Measurements from ENCODE around the gene DPP10. TPM values are rescaled to one million over a fixed set of nuclear protein-coding genes. Genes with fewer than 3 reads are reported as not detected.
"Not testable (repeated sequence)": the region's sequence is repeated elsewhere in the genome, so short reads cannot be mapped to it uniquely, and the experiment has no call there.

DPP10 gene
- total RNA-seq, 1 experiment from 2014 or later = 0.61 TPM

GRCh38 chr2:115384399-115384798 is 942.0 kb downstream of the DPP10 start:
- in situ Hi-C loops (cut with HindIII; ENCODE audit: low pct_unique_long_range_greater_than_20kb, low sequenced_read_pairs) = no loop called here
- DNase-seq (ENCODE audit: low read depth) = no peak

- in situ Hi-C loops (cut with HindIII; ENCODE audit: low pct_unique_long_range_greater_than_20kb, low sequenced_read_pairs) = no loop called here
These were observed 944.0 kb downstream of the DPP10 start for GRCh38 chr2:115386465-115386864.

GRCh38 chr2:115389024-115389423 is 946.6 kb downstream of the DPP10 start:
- in situ Hi-C loops (cut with HindIII; ENCODE audit: low pct_unique_long_range_greater_than_20kb, low sequenced_read_pairs) = no loop called here
- no peak for DNase-seq (ENCODE audit: low read depth)

More at GRCh38 chr2:115386465-115386864, 944.0 kb downstream of the DPP10 start:
- no peak for DNase-seq (ENCODE audit: low read depth)

GRCh38 chr2:115389898-115390565 is 947.6 kb downstream of the DPP10 start:
- DNase-seq (ENCODE audit: low read depth) = no peak
- in situ Hi-C loops (cut with HindIII; ENCODE audit: low pct_unique_long_range_greater_than_20kb, low sequenced_read_pairs) = no loop called here

GRCh38 chr2:115396579-115396978 is 954.1 kb downstream of the DPP10 start:
- DNase-seq (ENCODE audit: low read depth) = no peak
- in situ Hi-C loops (cut with HindIII; ENCODE audit: low pct_unique_long_range_greater_than_20kb, low sequenced_read_pairs) = no loop called here

- DNase-seq (ENCODE audit: low read depth) = no peak
- in situ Hi-C loops (cut with HindIII; ENCODE audit: low pct_unique_long_range_greater_than_20kb, low sequenced_read_pairs) = no loop called here
These were observed 958.5 kb downstream of the DPP10 start for GRCh38 chr2:115400940-115401339.

- DNase-seq (ENCODE audit: low read depth) = no peak
- in situ Hi-C loops (cut with HindIII; ENCODE audit: low pct_unique_long_range_greater_than_20kb, low sequenced_read_pairs) = no loop called here
These were observed 970.1 kb downstream of the DPP10 start for GRCh38 chr2:115412501-115412900.

- in situ Hi-C loops (cut with HindIII; ENCODE audit: low pct_unique_long_range_greater_than_20kb, low sequenced_read_pairs) = no loop called here
- no peak for DNase-seq (ENCODE audit: low read depth)
These were observed 971.4 kb downstream of the DPP10 start for GRCh38 chr2:115413791-115414190.

GRCh38 chr2:115414466-115414865 is 972.0 kb downstream of the DPP10 start:
- DNase-seq (ENCODE audit: low read depth) = no peak
- in situ Hi-C loops (cut with HindIII; ENCODE audit: low pct_unique_long_range_greater_than_20kb, low sequenced_read_pairs) = no loop called here

GRCh38 chr2:115422004-115422634 is 979.7 kb downstream of the DPP10 start:
- in situ Hi-C loops (cut with HindIII; ENCODE audit: low pct_unique_long_range_greater_than_20kb, low sequenced_read_pairs) = no loop called here
- DNase-seq (ENCODE audit: low read depth) = no peak

GRCh38 chr2:115427436-115427835 is 985.0 kb downstream of the DPP10 start:
- DNase-seq (ENCODE audit: low read depth) = no peak
- in situ Hi-C loops (cut with HindIII; ENCODE audit: low pct_unique_long_range_greater_than_20kb, low sequenced_read_pairs) = no loop called here

GRCh38 chr2:115440746-115441145 is 998.3 kb downstream of the DPP10 start:
- in situ Hi-C loops (cut with HindIII; ENCODE audit: low pct_unique_long_range_greater_than_20kb, low sequenced_read_pairs); DNase-seq (ENCODE audit: low read depth): not testable (repeated sequence)

GRCh38 chr2:115443539-115444185 is 1001.2 kb downstream of the DPP10 start:
- no peak for DNase-seq (ENCODE audit: low read depth)
- in situ Hi-C loops (cut with HindIII; ENCODE audit: low pct_unique_long_range_greater_than_20kb, low sequenced_read_pairs) = no loop called here

GRCh38 chr2:115460008-115460407 is 1017.6 kb downstream of the DPP10 start:
- in situ Hi-C loops (cut with HindIII; ENCODE audit: low pct_unique_long_range_greater_than_20kb, low sequenced_read_pairs) = no loop called here
- DNase-seq (ENCODE audit: low read depth) = no peak

- in situ Hi-C loops (cut with HindIII; ENCODE audit: low pct_unique_long_range_greater_than_20kb, low sequenced_read_pairs) = no loop called here
- DNase-seq (ENCODE audit: low read depth) = no peak
These were observed 1038.3 kb downstream of the DPP10 start for GRCh38 chr2:115480741-115481140.

GRCh38 chr2:115481842-115482241 is 1039.4 kb downstream of the DPP10 start:
- in situ Hi-C loops (cut with HindIII; ENCODE audit: low pct_unique_long_range_greater_than_20kb, low sequenced_read_pairs) = no loop called here
- DNase-seq (ENCODE audit: low read depth) = no peak

GRCh38 chr2:115483666-115484065 is 1041.2 kb downstream of the DPP10 start:
- in situ Hi-C loops (cut with HindIII; ENCODE audit: low pct_unique_long_range_greater_than_20kb, low sequenced_read_pairs) = no loop called here
- DNase-seq (ENCODE audit: low read depth) = no peak

- DNase-seq (ENCODE audit: low read depth) = peak; percentile 19
- in situ Hi-C loops (cut with HindIII; ENCODE audit: low pct_unique_long_range_greater_than_20kb, low sequenced_read_pairs) = no loop called here
These were observed 1042.0 kb downstream of the DPP10 start for GRCh38 chr2:115484486-115484885.

- no peak for DNase-seq (ENCODE audit: low read depth)
- in situ Hi-C loops (cut with HindIII; ENCODE audit: low pct_unique_long_range_greater_than_20kb, low sequenced_read_pairs) = no loop called here
These were observed 1042.5 kb downstream of the DPP10 start for GRCh38 chr2:115484983-115485382.
